Stomach (tissue), 4 donors: ENCODE measurements around the gene OR52M1.

Experiments
- EP300 ChIP-seq: sonication (generic); formaldehyde crosslinking; IDR thresholded peaks from one replicate; pipeline ENCODE4 v1.6.1; 2017; ENCODE audit warnings: antibody characterized with exemption
- POLR2AphosphoS5 ChIP-seq, 3 donors: sonication (generic); formaldehyde crosslinking; IDR thresholded peaks; one replicate each; pipeline ENCODE4 v1.6.1; 2016; ENCODE audit warnings: antibody characterized with exemption in 3 of 3
- TF ChIP-seq, protein P1 (sequence below), 7 experiments: fragments of 450-650 bp in 4 of 7; fragments of 200-600 bp in 3 of 7; sonication (generic) in 3 of 7; IDR thresholded peaks; one replicate each; pipeline ENCODE4 v1.5.1; 2016 to 2019; ENCODE audit warnings: antibody characterized with exemption in 7 of 7, control low read depth in 2 of 7, mild to moderate bottlenecking in 1 of 7

DNA sequence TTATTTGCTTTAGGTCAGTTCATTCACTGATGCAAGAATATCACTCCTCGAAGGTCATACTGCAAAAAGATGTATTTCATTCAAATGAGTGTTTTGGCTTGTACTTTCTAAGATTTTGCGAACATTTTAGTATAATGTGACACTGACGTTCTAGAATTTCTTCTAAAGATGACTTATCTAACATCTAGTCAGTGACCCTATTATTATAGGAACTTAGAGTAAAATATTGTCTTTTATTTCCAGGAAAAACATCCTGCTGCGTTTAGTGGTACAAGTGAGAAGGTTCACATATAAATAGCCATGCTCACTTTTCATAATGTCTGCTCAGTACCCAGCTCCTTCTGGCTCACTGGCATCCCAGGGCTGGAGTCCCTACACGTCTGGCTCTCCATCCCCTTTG lies at the start of gene OR52M1:
- TF ChIP-seq POLR2AphosphoS5 (IDR thresholded peaks at IDR 0.05) (no peak), EP300 (no peak)
- TF ChIP-seq, protein P1, sequence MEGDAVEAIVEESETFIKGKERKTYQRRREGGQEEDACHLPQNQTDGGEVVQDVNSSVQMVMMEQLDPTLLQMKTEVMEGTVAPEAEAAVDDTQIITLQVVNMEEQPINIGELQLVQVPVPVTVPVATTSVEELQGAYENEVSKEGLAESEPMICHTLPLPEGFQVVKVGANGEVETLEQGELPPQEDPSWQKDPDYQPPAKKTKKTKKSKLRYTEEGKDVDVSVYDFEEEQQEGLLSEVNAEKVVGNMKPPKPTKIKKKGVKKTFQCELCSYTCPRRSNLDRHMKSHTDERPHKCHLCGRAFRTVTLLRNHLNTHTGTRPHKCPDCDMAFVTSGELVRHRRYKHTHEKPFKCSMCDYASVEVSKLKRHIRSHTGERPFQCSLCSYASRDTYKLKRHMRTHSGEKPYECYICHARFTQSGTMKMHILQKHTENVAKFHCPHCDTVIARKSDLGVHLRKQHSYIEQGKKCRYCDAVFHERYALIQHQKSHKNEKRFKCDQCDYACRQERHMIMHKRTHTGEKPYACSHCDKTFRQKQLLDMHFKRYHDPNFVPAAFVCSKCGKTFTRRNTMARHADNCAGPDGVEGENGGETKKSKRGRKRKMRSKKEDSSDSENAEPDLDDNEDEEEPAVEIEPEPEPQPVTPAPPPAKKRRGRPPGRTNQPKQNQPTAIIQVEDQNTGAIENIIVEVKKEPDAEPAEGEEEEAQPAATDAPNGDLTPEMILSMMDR (IDR thresholded peaks at IDR 0.05): no peak
